Lower lobe of right lung (tissue), 2 donors: Measurements from ENCODE around the gene ENPP3. TPM values are rescaled to one million over a fixed set of nuclear protein-coding genes. Genes with fewer than 3 reads are reported as not detected.

Experiments
- ATAC-seq, 2 donors: fragments of 200-7000 bp; cut with Tn5 transposase; one replicate each; pipeline ENCODE4 v1.9.1; 2020 to 2022; ENCODE audit warnings: mild to moderate bottlenecking in 2 of 2, moderate library complexity in 2 of 2
- DNase-seq: peaks from one replicate; pipeline ENCODE4 v3.0.0-alpha.2; 2020
- H3K27ac ChIP-seq: fragments of 200-600 bp; one replicate; pipeline ENCODE4 v1.8.0; 2022
- H3K27me3 ChIP-seq: fragments of 200-600 bp; one replicate; pipeline ENCODE4 v1.8.0; 2022; ENCODE audit warnings: low read depth
- H3K36me3 ChIP-seq: fragments of 200-600 bp; one replicate; pipeline ENCODE4 v1.8.0; 2022; ENCODE audit warnings: mild to moderate bottlenecking
- H3K4me1 ChIP-seq: fragments of 200-600 bp; one replicate; pipeline ENCODE4 v1.8.0; 2022
- H3K4me3 ChIP-seq: fragments of 200-600 bp; one replicate; pipeline ENCODE4 v1.8.0; 2022; ENCODE audit warnings: mild to moderate bottlenecking
- H3K9me3 ChIP-seq: fragments of 200-600 bp; one replicate; pipeline ENCODE4 v1.8.0; 2022
- CTCF ChIP-seq: fragments of 200-600 bp; IDR thresholded peaks from one replicate; pipeline ENCODE4 v1.8.0; 2022; ENCODE audit warnings: antibody characterized with exemption, mild to moderate bottlenecking
- intact Hi-C: fragments of 100-400 bp; cut with DNase I; formaldehyde crosslinking; loops from one replicate; pipeline ENCODE4 v1.11.0; 2022
- total RNA-seq: library from RNA; stranded (reverse); fragmentation: NEBNext Ultra II Directional; extraction: Animal tissue kit (Norgen Biotek cat#: 25700); gene quantifications from one replicate; pipeline ENCODE4 v1.2.1, GENCODE V29; 2021
- donor health status: DM: no; HTN: yes; CAD: no; lungs with severe emphysema.

The ENPP3 gene
- total RNA-seq, 1 donor from 2014 or later: 1.7 TPM

GRCh38 chr6:131776985-131777384 lies 139.9 kb downstream of the ENPP3 start:
- no peaks in the 10 kb centered on the region for H3K4me1 ChIP-seq
- no peak for ATAC-seq
- H3K27ac ChIP-seq: no peak overlapping the region
- no peaks in the 10 kb centered on the region for H3K9me3 ChIP-seq
- no peak for DNase-seq
- TF ChIP-seq CTCF: no peak
- intact Hi-C loops: no loop called here
- H3K27me3 ChIP-seq: no peaks in the 10 kb centered on the region
- no peak overlapping the region for H3K4me3 ChIP-seq
- no peaks in the 10 kb centered on the region for H3K36me3 ChIP-seq

GRCh38 chr6:131778169-131778568 lies 141.1 kb downstream of the ENPP3 start:
- Histone ChIP-seq H3K27me3 (no peaks in the 10 kb centered on the region), H3K27ac (no peak overlapping the region), H3K4me1 (no peaks in the 10 kb centered on the region), H3K4me3 (no peak overlapping the region), H3K9me3 (no peaks in the 10 kb centered on the region), H3K36me3 (no peaks in the 10 kb centered on the region)
- no peak for TF ChIP-seq CTCF
- ATAC-seq: no peak
- DNase-seq: no peak
- intact Hi-C loops: no loop called here

GRCh38 chr6:131779304-131779703 lies 142.2 kb downstream of the ENPP3 start:
- H3K4me1 ChIP-seq: no peaks in the 10 kb centered on the region
- intact Hi-C loops: no loop called here
- H3K27ac ChIP-seq: no peak overlapping the region
- H3K9me3 ChIP-seq: no peaks in the 10 kb centered on the region
- H3K36me3 ChIP-seq: no peaks in the 10 kb centered on the region
- H3K4me3 ChIP-seq: no peak overlapping the region
- DNase-seq (no peak), ATAC-seq (no peak)
- no peaks in the 10 kb centered on the region for H3K27me3 ChIP-seq
- no peak for TF ChIP-seq CTCF

GRCh38 chr6:131780600-131780999 lies 143.5 kb downstream of the ENPP3 start:
- Histone ChIP-seq H3K36me3 (no peaks in the 10 kb centered on the region), H3K9me3 (no peaks in the 10 kb centered on the region), H3K4me3 (no peak overlapping the region), H3K4me1 (no peaks in the 10 kb centered on the region), H3K27me3 (no peaks in the 10 kb centered on the region), H3K27ac (no peak overlapping the region)
- intact Hi-C loops: no loop called here
- ATAC-seq (no peak), DNase-seq (no peak)
- no peak for TF ChIP-seq CTCF

- intact Hi-C loops: no loop called here
- Histone ChIP-seq H3K27me3 (no peaks in the 10 kb centered on the region), H3K4me3 (no peak overlapping the region), H3K4me1 (no peaks in the 10 kb centered on the region), H3K9me3 (no peaks in the 10 kb centered on the region), H3K27ac (no peak overlapping the region), H3K36me3 (no peaks in the 10 kb centered on the region)
- TF ChIP-seq CTCF: no peak
- DNase-seq (no peak), ATAC-seq (no peak)
Measured at GRCh38 chr6:131781687-131782086, 144.6 kb downstream of the ENPP3 start.

- Histone ChIP-seq H3K27ac (no peak overlapping the region), H3K4me1 (no peaks in the 10 kb centered on the region), H3K27me3 (no peaks in the 10 kb centered on the region), H3K36me3 (no peaks in the 10 kb centered on the region), H3K4me3 (no peak overlapping the region), H3K9me3 (no peaks in the 10 kb centered on the region)
- no peak for DNase-seq
- TF ChIP-seq CTCF: no peak
- no peak for ATAC-seq
- intact Hi-C loops: no loop called here
Measured at GRCh38 chr6:131782764-131783163, 145.7 kb downstream of the ENPP3 start.
